ENCODE data around the gene ZNF710. TPM values are rescaled to one million over a fixed set of nuclear protein-coding genes. Genes with fewer than 3 reads are reported as not detected.

The ZNF710 gene
- total and polyA plus RNA-seq, 9 of the 15 experiments (the other 6 are each of a cell fraction or from before 2014, with no cell fraction given) = 0.56 to 14.2 (median 5.2) TPM

- no peak for TF ChIP-seq AFF4 (CRISPR knock-in tag; IDR thresholded peaks at IDR 0.05)
- TF ChIP-seq SUPT5H (IDR thresholded peaks at IDR 0.05) = 0 out of 2 replicates have a peak, but pooled peaks have one; percentile 24
- TF ChIP-seq ZNF165 (CRISPR knock-in tag; IDR thresholded peaks at IDR 0.05; ENCODE audit: borderline replicate concordance) = no peak
- peak; percentile 61; the same call in 1 of the 2 replicates for TF ChIP-seq SOX6 (IDR thresholded peaks at IDR 0.05)
- TF ChIP-seq PURB (CRISPR knock-in tag; IDR thresholded peaks at IDR 0.05; ENCODE audit: low read depth) = no peak
- TF ChIP-seq ATF6 (CRISPR knock-in tag; IDR thresholded peaks at IDR 0.05) = no peak
- peak in 1 of 3 experiments; percentile 13 for TF ChIP-seq YY1 (IDR thresholded peaks at IDR 0.05; ENCODE audit: borderline replicate concordance in 1 of 3, control insufficient read depth in 1 of 3, extremely low read depth in 1 of 3, insufficient read depth in 3 of 3, insufficient read length in 1 of 3, insufficient replicate concordance in 2 of 3, low read depth in 1 of 3, low read length in 2 of 3)
- no peak for TF ChIP-seq BCLAF1 (IDR thresholded peaks at IDR 0.05; ENCODE audit: borderline replicate concordance in 1 of 2, control insufficient read depth in 1 of 2, low read depth in 2 of 2, low read length in 1 of 2)
- peak; percentile 40 for TF ChIP-seq SAP30 (IDR thresholded peaks at IDR 0.05; ENCODE audit: borderline replicate concordance, insufficient read depth, low read depth, low read length, poor library complexity, severe bottlenecking)
- TF ChIP-seq ZNF3 (CRISPR knock-in tag; IDR thresholded peaks at IDR 0.05) = no peak
- no peak for TF ChIP-seq NEUROD1 (IDR thresholded peaks at IDR 0.05; ENCODE audit: borderline replicate concordance, low read depth, low read length, partially characterized antibody)
- TF ChIP-seq SMC3 (conservative IDR thresholded peaks at IDR 0.05; ENCODE audit: insufficient read depth, low read depth, low read length) = no peak
These were observed 58.3 kb downstream of the ZNF710 start (continued) for GRCh38 chr15:90059208-90059985.

Data from K562 (cell line).